IMR-90 (cell line): ENCODE data around the gene ANKRD52.

Experiments
- BHLHE40 ChIP-seq: fragments of 150-350 bp; IDR thresholded peaks from 2 replicates; pipeline ENCODE4 v1.6.1; 2016; ENCODE audit warnings: mild to moderate bottlenecking, low read depth, low read length
- MAFK ChIP-seq: IDR thresholded peaks from 2 replicates; pipeline ENCODE4 v1.6.1; 2012; ENCODE audit warnings: low read depth, low read length, improper control_type of control experiment
- POLR2A ChIP-seq: IDR thresholded peaks from 2 replicates; pipeline ENCODE4 v1.6.1; 2012; ENCODE audit warnings: mild to moderate bottlenecking, low read depth, low read length
- RAD21 ChIP-seq: IDR thresholded peaks from 2 replicates; pipeline ENCODE4 v1.6.1; 2012; ENCODE audit warnings: low read length, improper control_type of control experiment
- TF ChIP-seq, protein P1 (sequence below): conservative IDR thresholded peaks from 2 replicates; pipeline ENCODE4 v1.5.1; 2012; ENCODE audit warnings: mild to moderate bottlenecking, low read depth, low read length, improper control_type of control experiment

GRCh38 chr12:56222531-56222895 lies 35.7 kb downstream of the ANKRD52 start:
- no peak for TF ChIP-seq RAD21
- TF ChIP-seq, protein P1, sequence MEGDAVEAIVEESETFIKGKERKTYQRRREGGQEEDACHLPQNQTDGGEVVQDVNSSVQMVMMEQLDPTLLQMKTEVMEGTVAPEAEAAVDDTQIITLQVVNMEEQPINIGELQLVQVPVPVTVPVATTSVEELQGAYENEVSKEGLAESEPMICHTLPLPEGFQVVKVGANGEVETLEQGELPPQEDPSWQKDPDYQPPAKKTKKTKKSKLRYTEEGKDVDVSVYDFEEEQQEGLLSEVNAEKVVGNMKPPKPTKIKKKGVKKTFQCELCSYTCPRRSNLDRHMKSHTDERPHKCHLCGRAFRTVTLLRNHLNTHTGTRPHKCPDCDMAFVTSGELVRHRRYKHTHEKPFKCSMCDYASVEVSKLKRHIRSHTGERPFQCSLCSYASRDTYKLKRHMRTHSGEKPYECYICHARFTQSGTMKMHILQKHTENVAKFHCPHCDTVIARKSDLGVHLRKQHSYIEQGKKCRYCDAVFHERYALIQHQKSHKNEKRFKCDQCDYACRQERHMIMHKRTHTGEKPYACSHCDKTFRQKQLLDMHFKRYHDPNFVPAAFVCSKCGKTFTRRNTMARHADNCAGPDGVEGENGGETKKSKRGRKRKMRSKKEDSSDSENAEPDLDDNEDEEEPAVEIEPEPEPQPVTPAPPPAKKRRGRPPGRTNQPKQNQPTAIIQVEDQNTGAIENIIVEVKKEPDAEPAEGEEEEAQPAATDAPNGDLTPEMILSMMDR, result no peak
- TF ChIP-seq POLR2A, result no peak
- TF ChIP-seq MAFK, result no peak
- TF ChIP-seq BHLHE40, result no peak
